Inflammatory macrophage treated with lipopolysaccharide for 4 hours (primary cell): Measurements from ENCODE around the gene CCM2L.
A peak's percentile ranks its signal among the peaks of the same experiment; 100 is the strongest.

ENCODE experiments used
- DNase-seq: peaks from one replicate; pipeline ENCODE4 v3.0.0-alpha.2; 2020

Gene CCM2L

DNA sequence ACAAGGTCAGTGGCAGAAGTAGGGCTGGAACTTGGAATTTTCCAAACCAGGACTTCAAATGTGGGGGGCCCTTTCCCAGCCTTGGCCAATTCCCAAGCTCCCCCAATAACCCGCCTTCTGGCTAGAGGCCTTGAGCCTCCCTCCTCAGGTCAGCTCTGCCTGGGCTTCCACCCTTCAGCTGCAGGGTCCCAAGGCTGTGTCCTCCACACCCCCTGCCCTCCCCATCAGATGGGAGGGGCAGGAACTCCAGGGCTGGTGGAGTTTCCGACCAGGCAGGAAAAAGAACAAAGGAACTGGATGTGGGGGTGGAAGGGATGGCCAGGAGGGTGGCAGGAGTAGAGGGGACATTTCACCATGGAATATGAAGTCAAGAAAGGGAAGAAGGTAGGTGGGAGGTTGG is at the start of gene CCM2L:
TSS of gene CCM2L (plus strand) at position 338 of the 400 bp plus-strand sequence. CDS start at position 355, 17 bp downstream.
- no peak for DNase-seq

DNA sequence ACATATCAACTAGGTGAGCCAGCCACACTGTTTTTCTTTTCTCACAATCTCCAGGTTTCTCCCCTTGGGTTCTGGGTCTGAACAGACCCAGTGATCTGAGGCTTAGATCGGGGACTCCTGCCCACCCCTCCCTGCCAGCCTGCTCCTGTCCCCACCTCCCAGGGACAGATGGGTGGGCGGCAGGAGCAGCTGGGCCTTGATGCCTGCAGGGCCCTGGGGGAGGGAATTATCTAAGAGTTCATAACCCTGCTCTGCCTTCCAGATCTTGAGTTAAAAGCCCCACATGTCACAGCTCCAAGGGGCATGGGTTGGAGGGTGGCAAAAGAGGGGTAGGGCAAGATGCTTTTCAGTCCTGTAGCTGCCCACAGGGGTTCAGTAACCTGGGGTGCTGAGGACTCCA is 47.5 kb upstream of the CCM2L start:
- no peak for DNase-seq

DNA sequence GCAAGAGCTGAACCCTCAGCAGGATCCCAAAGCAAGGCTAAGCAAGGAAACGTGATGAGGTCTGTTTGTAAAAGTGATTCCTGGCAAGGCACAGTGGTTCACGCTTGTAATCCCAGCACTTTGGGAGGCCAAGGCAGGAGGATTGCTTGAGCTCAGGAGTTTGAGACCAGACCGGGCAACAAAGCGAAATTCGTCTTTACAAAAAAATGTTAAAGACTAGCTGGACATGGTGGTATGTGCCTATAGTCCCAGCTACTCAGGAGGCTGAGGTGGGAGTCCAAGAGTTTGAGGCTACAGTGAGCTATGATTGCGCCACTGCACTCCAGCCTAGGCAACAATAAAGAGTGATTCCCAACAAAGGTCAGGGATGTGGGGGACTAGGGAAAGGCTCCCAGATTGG is 46.3 kb upstream of the CCM2L start:
- no peak for DNase-seq

DNA sequence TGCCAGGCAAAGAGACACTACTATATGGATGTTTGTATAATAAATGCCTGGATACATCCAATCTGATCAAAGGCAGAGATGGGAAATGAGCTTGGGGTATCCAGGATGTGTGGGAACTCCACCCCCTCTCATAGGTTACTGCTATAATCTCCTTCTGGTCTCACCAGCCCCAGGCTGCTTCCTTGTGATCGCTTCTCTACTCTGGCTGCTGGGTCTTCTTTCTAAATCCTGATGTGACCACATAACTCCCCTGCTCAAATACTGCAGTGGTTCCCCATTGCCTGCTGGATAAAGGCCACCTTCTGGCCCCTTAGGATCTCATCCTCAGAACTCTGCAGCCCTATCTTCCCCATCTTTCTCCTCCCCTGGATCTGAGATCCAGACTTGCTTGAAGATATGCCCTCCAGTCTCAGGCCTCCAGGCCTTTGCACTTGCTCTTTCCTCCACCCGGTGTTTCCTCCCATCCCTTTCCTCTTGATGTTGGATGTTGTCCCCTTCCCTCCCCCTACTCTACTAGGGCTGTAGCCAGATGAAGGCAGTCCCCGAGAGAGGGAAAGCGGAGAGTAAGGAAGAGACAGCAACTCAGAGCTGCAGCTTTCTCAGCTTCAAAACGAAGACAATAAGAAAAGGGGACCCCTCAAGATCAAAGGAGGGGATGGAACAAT is 43.1 kb upstream of the CCM2L start:
- no peak for DNase-seq

DNA sequence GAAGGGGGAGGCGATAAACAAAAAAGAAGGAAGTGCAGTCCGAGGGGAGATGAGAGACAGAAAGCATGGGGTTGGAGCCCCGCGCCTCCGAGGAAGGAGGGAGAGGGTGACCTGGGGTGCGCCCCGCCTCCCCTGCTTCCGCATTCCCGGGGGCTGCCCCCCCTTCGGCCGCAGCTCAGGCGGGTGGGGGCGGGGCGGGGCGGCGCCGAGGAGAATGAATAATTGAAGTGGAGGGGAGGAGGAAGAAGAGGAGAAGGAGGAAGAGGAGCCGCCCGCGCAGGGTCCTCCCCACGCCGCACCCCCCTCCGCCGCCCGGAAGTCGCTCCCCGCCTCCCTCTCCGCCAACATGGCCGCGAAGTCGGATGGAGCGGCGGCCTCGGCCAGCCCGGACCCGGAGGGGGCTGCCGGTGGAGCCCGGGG is 42.4 kb upstream of the CCM2L start, which contains the start of gene XKR7:
TSS of gene XKR7 (plus strand) at position 322 of the 420 bp plus-strand sequence. CDS start at position 347, 25 bp downstream.
- DNase-seq: peak; percentile 36

DNA sequence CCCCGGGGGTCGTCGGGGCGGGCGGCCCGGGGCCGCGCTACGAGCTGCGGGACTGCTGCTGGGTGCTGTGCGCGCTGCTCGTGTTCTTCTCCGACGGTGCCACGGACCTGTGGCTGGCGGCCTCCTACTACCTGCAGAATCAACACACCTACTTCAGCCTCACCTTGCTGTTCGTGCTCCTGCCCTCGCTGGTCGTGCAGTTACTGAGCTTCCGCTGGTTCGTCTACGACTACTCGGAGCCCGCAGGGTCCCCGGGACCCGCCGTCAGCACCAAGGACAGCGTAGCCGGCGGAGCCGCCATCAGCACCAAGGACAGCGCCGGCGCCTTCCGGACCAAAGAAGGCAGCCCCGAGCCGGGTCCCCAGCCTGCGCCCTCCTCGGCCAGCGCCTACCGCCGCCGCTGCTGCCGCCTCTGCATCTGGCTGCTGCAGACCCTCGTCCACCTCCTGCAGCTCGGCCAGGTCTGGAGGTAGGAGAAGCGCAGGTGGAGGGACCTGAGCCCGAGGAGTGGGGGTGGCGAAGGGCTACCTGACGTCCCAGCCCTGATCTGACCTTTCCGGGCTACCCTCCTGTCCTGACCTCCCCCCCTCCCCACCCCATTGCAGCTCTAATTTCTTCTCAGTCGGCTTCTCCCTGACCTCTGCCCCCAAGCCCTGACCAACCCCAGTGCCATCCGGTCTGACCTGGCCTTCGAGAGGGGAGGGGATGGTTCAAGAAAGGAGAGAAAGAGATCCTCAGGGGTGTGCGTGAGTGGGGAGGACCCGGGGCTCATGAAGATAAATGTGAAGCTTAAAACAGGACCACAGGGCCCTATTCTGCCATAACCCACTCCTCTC is 41.7 kb upstream of the CCM2L start:
- peak; percentile 50 for DNase-seq

DNA sequence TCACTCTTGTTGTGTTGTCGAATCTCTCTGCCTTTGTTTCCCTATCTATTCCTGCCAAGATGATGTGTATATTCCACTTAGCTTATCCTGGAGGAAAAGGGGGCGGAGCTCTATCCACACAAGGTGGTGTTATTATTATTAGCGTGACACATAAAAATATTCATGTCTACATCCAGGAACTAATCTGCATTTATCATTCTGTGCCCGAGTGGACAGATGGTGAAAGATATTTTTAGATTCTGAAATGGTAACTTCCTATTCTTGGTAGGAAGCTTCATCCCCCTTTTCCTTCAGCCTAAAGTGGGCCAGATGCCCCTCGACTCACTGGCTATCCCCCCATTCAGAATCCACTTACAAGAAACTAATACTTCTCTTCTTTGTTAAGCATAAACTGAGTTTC is 40.2 kb upstream of the CCM2L start:
- no peak for DNase-seq

DNA sequence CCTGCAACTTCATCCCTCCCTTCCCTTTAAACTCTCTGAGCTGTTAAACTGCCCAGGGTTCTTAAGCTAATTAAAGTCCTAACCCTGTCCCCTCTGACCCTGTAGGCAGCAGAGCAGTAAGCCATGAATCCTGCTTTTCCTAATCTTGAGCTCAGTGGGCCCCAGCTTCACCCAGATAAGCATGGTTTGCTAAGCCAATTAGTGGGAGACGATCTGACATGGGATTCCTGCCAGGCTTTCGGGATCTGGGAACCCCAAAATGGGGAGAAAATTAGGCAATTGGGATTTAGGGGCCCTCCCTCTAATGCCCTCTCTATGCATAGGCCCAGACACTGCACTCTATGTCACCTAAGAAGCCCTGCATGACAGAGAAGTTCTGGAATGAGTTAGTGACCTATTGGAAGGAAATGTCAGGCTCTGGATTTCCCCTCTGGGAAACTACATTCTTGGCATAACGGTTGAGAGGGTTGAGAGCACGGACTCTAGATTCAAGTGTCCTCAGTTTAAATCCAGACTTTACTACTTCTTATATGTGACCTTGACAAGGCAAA is 37.7 kb upstream of the CCM2L start:
- DNase-seq: no peak

DNA sequence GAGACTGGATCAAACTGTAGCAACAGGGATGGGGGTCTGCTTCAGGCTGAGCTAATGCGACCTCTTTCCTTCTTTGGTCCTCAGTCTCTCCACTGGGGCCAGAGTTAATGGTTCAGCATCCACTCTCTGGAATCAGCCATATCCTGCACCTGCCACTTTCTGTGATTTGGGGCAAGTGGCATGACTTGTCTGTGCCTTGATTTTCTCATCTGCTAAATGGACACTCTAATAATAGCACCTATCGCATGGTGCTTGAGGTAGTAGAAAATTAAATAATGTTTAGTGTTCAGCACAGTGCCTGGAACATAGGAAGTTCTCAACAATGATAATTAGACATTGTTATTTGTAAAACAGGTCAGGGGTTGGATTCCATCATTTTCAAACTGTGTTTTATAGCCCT is 35.9 kb upstream of the CCM2L start:
- no peak for DNase-seq

DNA sequence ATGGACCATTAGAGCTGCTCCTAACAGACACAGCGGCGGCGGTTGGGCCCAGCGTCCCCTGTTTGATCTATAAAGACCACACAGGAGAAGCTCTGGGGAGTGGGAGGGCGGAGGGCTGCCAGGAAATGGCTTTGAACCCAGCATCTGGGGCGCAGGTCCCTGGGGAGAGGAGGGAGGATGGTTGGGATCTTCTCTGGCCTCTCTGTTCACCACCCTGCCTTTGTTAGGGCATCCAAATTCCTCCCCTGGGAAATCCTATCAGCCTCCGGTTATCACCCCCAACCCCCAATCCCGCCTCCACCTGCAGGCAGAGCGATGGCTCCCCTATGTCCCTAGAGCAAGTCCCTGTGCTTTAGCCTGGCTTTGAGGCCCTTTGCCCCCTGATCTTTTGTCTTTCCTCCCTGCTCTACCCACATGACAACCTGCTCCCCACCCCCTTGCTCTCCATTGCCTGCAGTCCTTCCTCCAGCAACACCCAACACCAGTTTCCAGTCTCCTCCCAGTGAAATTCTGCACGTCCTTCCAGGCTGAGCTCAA is 35.2 kb upstream of the CCM2L start:
- no peak for DNase-seq

DNA sequence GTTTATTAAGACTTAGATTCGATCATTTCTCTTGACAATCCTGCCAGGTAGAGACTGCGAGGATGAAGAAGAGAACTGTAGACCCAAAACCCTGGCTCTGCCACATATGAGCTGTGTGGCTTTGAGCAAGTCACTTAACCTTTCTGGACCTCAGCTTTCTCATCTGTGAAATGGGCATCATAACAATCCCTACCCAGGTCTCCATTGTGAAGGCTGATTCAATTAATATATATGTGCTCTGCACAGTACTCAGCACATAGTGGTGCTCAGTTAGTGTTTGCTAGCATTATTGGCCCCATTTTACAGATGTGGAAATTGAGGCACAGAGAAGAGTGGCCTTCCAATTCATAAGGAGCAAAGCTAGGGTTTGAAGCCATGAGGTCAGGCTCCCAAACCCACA is 34.4 kb upstream of the CCM2L start:
- DNase-seq: no peak

DNA sequence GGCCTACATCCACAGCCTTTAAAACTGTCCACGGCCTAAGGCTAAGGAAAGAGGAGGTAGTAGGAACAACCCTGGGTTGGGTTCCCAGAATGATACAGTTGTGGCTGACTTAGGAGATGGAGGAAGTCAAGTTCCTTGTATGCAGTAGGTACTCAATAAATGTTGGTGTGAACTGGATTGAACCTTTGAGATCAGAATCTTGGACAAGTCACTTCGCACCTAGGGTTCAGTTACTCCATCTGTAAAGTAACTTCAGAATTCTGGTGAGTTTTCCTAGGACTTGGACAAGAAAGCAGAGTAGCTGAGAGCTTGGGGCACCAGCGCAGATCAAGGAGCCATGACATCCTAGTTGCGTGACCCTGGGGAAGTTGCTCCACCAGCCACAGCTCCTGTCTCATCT is 33.2 kb upstream of the CCM2L start:
- no peak for DNase-seq

DNA sequence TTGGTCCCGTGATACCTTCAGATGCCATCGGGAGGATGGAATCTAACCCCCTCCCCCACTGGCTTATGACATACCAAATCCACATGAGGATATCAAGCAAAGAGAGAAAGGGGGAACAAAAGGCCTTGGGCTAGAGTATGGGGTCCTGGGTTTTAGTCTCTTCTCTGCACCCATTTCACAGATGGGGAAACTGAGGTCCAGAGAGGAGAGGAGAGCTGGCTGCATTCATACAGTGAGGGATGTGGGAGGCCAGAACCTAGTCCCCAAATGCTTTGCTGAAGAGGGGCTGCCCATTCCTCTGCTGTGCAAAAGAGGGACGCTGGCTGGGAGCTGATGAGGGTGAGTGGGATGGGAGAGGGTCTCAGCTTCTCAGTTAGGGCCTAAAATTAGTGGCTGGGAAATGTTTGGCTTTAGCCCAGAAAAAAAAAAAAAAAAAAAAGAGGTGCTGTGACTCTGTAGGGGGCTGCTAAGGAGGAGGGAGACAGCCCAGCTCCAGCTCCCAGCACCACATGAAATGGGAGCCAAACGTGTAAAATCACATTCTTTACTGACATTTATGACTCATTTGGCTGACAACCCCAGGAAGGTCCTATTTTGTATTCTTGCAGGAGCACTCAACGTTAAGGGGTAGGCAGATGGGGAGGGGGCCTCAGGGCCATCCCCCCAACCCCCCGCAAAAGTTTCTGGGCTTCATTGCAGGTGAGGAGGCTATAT is 30.4 kb upstream of the CCM2L start:
- no peak for DNase-seq

DNA sequence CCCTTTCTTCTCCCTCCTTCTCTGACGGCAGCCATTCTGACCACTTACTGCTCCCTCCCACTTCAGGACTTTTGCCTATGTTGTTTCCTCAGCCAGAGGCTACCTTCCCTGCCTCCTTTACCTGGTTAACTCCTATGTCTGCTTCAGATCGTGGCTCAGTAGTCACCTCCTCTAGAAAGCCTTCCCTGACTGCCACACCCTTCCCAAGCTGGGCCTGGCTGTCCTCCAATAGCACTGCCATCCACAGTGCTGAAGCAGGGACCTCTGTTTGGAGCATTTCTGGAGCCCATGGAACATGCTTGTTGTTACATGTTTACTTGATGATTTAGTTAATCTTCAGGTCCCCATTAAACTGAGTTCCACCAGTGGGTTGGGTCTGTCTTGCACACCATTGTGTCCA is 28.5 kb upstream of the CCM2L start:
- DNase-seq: no peak

DNA sequence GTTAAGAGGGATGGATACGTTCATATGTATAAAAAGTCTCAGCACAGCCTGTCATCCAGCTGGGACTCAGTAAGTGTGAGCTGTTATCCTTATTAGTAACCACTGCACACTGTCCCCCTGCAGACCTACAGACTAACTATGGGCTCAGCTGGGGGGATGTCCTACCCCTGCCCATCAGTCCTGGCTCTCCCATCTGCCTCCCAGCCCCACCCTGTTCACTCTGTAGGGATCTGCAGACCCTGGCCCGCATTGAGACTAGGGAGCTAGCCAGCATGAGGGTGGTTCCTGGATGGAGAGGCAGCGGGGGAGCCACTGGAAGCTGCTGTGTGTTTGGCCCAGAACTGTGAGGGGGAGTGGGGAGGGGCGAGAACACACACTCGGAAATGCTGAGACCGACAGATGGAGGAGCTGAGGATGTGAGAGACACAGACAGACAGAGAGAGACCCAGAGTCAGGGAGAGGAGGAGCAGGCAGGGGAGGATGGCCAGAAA is 25.2 kb upstream of the CCM2L start:
- DNase-seq: no peak

DNA sequence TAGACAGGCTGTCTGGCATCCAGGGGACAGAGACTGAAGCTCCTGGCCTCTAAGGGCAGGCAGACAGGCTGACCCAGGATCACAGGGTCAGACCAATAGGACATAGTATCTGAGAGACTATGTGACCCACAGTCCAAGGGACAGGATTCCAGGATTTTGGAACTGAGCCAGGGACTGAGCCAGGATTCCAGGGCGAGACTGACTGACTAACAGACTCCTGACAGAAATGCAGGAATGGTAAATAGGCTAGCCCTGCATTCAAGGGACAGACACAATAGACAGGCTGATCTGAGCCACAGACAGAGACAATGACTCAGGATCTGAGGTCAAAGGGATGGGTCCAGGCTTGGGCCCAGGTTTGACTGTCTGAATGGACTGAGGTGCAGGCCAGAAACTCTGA is 22.5 kb upstream of the CCM2L start:
- DNase-seq: no peak

DNA sequence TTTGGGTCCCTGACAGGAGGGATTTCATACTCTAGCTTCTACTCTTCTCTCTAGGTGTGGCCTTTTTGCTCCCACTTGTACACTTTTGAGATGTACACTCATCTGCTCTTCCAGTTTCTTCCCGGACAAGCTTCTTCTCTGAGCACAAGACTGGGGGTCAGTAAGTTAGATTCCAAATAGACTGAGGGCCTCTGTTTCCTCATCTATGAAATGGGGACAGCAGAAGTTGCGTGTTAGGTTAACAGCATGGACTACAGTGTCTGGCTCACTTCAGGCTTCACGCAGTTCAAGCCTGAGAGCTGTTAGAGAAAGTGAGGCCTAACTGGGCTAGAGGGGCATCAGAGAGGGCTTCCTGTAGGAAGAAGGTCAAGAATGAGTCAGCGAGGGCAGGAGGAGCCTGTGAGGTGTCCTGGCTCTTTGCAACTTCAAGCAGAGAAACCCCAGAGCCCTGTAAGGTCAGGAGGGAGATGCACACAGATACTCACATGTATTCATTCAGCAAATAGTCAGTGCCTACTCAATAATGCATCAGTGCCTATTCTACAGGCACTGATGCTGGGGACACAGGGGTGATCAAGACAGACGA is 21.7 kb upstream of the CCM2L start:
- no peak for DNase-seq

DNA sequence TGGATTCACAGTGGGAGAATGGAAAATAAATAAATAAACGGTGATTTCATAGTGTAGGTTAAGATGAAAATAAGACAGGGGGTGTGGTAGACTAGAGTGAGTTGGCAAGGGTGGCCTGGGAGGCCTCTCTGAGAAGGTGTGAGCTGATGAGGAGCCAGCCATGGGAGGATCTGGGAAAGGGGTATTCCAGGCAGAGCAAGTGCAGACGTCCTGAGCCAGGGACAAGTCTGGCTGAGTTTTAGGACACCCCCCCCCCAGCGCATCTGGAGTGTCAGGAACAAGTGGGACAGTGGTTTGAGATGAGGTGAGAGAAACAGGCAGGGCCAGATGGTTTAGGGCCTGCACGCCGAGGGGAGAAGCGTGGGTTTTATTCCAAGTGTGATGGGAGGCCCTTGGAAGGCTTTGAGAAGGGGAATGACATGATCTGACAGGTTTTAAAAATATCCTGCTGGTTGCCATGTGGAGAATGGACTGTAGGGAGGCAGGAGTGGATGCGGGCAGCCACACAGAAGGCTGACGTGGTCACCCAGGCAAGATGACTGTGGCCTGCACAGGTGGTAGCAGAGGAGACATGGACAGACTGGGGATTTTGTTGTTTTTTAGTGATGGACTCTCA is 21.1 kb upstream of the CCM2L start:
- no peak for DNase-seq

DNA sequence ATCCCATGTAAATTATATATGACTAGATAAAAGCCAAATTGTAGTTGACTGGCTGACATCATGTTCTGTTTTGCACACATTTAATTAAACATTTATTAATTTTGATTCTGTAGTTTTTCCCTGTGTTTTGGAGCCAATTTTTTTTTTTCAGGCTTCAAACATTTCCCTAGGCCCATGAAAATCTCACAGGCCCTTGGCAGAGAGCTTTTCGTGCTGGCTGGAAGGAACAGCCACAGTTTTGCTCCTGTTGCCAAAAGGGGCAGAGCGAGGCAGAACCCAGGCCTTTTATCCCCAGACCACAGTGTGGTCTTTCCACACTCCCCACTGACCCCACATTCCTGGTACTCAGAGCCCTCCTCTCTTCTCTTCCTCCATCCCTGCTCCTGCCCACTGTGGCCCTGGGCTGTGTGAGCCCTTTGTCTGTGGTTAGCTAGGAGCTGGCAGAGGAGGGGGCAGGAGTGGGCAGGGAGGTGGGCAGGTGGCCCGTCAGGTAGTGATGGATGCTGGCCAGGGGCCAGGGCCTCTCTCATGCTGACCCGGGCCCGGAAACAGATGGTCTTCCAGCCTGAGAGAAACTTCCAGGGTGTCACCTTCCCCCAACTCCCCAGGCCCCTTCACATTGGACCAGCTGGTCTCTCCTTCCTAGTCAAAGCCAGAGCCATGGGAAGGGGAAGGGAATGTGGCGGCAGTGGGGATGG is 19.4 kb upstream of the CCM2L start:
- no peak for DNase-seq

DNA sequence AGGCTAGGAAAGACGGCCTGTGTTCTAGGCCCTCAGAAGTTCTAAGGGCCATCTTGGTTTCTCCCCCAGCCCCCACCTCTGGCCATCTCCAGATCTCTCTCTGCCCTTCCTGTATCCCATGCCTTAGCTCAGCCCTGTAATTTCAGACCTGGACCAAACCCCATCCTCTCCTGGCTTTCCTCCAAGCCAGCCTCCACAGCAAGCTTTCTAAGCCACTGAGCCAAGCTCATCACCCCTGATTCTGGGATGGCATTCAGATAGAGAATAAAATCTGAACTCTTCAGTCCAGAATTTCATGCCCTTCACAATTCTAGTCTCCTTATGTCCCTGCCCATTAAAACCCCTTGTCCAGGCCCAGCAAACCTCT is 18.9 kb upstream of the CCM2L start:
- DNase-seq: no peak

DNA sequence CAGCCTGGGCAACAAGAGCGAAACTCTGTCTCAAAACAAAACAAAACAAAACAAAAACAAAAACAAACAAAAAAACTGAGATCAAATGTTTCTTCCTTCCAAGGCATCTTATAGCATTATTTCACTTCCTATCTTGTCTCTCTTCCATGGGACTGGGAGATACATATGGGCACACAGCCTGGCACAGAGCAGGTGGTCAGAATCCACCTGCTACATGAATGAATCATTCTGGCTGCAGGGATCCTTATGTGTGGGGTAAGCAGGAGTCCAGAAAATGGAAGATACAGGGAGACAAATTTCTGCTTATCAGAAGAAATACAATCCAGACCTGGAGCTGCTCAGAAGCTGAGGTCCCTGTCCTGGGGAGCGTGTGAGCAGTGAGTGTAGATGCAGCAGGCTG is 18.2 kb upstream of the CCM2L start:
- DNase-seq: no peak

DNA sequence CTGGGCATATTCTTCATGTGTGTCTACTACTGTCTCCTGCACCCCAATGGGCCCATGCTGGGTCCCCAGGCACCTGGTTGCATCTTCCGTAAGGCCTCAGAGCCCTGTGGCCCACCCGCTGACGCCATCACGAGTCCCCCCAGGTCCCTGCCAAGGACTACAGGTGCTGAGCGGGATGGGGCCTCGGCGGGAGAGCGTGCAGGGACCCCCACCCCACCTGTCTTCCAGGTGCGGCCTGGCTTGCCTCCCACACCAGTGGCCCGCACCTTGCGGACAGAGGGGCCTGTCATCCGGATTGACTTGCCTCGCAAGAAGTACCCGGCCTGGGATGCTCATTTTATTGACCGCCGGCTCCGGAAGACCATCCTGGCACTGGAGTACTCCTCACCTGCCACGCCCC is 13.2 kb upstream of the CCM2L start:
- no peak for DNase-seq
